Endothelial cell of umbilical vein (primary cell): ENCODE data around the gene XXYLT1.

Experiments
- CTCF ChIP-seq, 2 donors: IDR thresholded peaks; 1 replicate in 1 of 2; 2 replicates in 1 of 2; pipeline ENCODE4 v1.5.1; 2011; ENCODE audit warnings: low read length in 2 of 2, mild to moderate bottlenecking in 2 of 2, moderate library complexity in 2 of 2, control low read depth in 1 of 2, inconsistent platforms in 1 of 2, low read depth in 1 of 2; ENCODE audit not compliant: insufficient read depth in 1 of 2; ENCODE audit errors: extremely low read depth in 1 of 2
- EZH2 ChIP-seq: IDR thresholded peaks from 2 replicates; pipeline ENCODE4 v1.6.1; 2012; ENCODE audit warnings: borderline replicate concordance, low read depth, mild to moderate bottlenecking, moderate library complexity, low read length, inconsistent platforms; ENCODE audit not compliant: severe bottlenecking
- MAX ChIP-seq: IDR thresholded peaks from 2 replicates; pipeline ENCODE4 v1.6.1; 2011; ENCODE audit not compliant: insufficient read depth, insufficient read length
- MYC ChIP-seq: IDR thresholded peaks from one replicate; pipeline ENCODE4 v1.6.1; 2011; ENCODE audit warnings: mild to moderate bottlenecking, low read depth, low read length

GRCh38 chr3:195032955-195033354 is 238.0 kb downstream of the XXYLT1 start:
- TF ChIP-seq CTCF (IDR thresholded peaks at IDR 0.05; ENCODE audit: extremely low read depth in 1 of 2, insufficient read depth in 1 of 2, low read depth in 1 of 2, low read length in 2 of 2) (no peak), EZH2 (no peak), MYC (no peak), MAX (no peak)
